H9 (cell line): ENCODE data around the gene FRAS1. TPM values are rescaled to one million over a fixed set of nuclear protein-coding genes. Genes with fewer than 3 reads are reported as not detected.

ENCODE experiments used
- DNase-seq: peaks from one replicate; pipeline ENCODE4 v3.0.0-alpha.2; 2017
- H2AFZ ChIP-seq: one replicate; pipeline ENCODE4 v1.6.1; 2013; ENCODE audit warnings: mild to moderate bottlenecking, low read length, control low read depth, moderate library complexity
- H2AK5ac ChIP-seq: 2 replicates; pipeline ENCODE4 v1.6.1; 2013; ENCODE audit warnings: low read length, control low read depth, mixed read lengths; ENCODE audit not compliant: insufficient read length
- H2BK120ac ChIP-seq: one replicate; pipeline ENCODE4 v1.6.1; 2013; ENCODE audit warnings: low read depth, mild to moderate bottlenecking, low read length, control low read depth, inconsistent platforms; ENCODE audit not compliant: poor library complexity, severe bottlenecking
- H2BK12ac ChIP-seq: 2 replicates; pipeline ENCODE4 v1.6.1; 2013; ENCODE audit warnings: low read length, control low read depth, mixed read lengths, low read depth; ENCODE audit not compliant: insufficient read length
- H2BK15ac ChIP-seq: 2 replicates; pipeline ENCODE4 v1.6.1; 2013; ENCODE audit warnings: low read depth, low read length, control low read depth
- H2BK20ac ChIP-seq: one replicate; pipeline ENCODE4 v1.6.1; 2013; ENCODE audit warnings: low read depth, mild to moderate bottlenecking, low read length, control low read depth, inconsistent platforms; ENCODE audit not compliant: poor library complexity, severe bottlenecking
- H2BK5ac ChIP-seq: 2 replicates; pipeline ENCODE4 v1.6.1; 2013; ENCODE audit warnings: low read length, control low read depth, mixed read lengths; ENCODE audit not compliant: insufficient read length
- H3K14ac ChIP-seq: 2 replicates; pipeline ENCODE4 v1.6.1; 2013; ENCODE audit warnings: low read length, control low read depth; ENCODE audit not compliant: insufficient read depth
- H3K18ac ChIP-seq: 2 replicates; pipeline ENCODE4 v1.6.1; 2013; ENCODE audit warnings: low read depth, mild to moderate bottlenecking, mixed read lengths, low read length, control low read depth; ENCODE audit not compliant: insufficient read length
- H3K23ac ChIP-seq: 2 replicates; pipeline ENCODE4 v1.6.1; 2013; ENCODE audit warnings: low read length, control low read depth, mixed read lengths, low read depth; ENCODE audit not compliant: insufficient read length
- H3K23me2 ChIP-seq: 2 replicates; pipeline ENCODE4 v1.6.1; 2013; ENCODE audit warnings: low read depth, mild to moderate bottlenecking, mixed read lengths, low read length, control low read depth; ENCODE audit not compliant: insufficient read length, poor library complexity, severe bottlenecking
- H3K27ac ChIP-seq: 2 replicates; pipeline ENCODE4 v1.5.1; 2013; ENCODE audit warnings: low read length, control low read depth, mixed read lengths, low read depth; ENCODE audit not compliant: insufficient read length
- H3K27me3 ChIP-seq: 2 replicates; pipeline ENCODE4 v1.6.1; 2013; ENCODE audit warnings: low read length, control low read depth, inconsistent platforms; ENCODE audit not compliant: insufficient read depth
- H3K4ac ChIP-seq: 2 replicates; pipeline ENCODE4 v1.6.1; 2013; ENCODE audit warnings: low read depth, mild to moderate bottlenecking, control low read depth, inconsistent platforms, low read length, moderate library complexity
- H3K4me1 ChIP-seq: 2 replicates; pipeline ENCODE4 v1.6.1; 2013; ENCODE audit warnings: low read length, control low read depth, inconsistent platforms; ENCODE audit not compliant: insufficient read depth
- H3K4me2 ChIP-seq: 2 replicates; pipeline ENCODE4 v1.6.1; 2013; ENCODE audit warnings: low read length, control low read depth, mixed read lengths; ENCODE audit not compliant: insufficient read length, insufficient read depth
- H3K56ac ChIP-seq: 2 replicates; pipeline ENCODE4 v1.6.1; 2013; ENCODE audit warnings: low read depth, mild to moderate bottlenecking, mixed read lengths, low read length, control low read depth; ENCODE audit not compliant: insufficient read length
- H3K79me1 ChIP-seq: 2 replicates; pipeline ENCODE4 v1.6.1; 2013; ENCODE audit warnings: low read depth, mild to moderate bottlenecking, moderate library complexity, low read length, control low read depth, inconsistent platforms; ENCODE audit not compliant: insufficient read depth, poor library complexity, severe bottlenecking
- H3K79me2 ChIP-seq: 2 replicates; pipeline ENCODE4 v1.6.1; 2013; ENCODE audit warnings: low read length, control low read depth, inconsistent platforms; ENCODE audit not compliant: insufficient read depth
- H3K9ac ChIP-seq: 2 replicates; pipeline ENCODE4 v1.6.1; 2013; ENCODE audit warnings: low read length, control low read depth, mixed read lengths; ENCODE audit not compliant: insufficient read length; ENCODE audit errors: extremely low read depth
- H3K9me3 ChIP-seq: one replicate; pipeline ENCODE4 v1.6.1; 2013; ENCODE audit warnings: low read depth, low read length, inconsistent platforms; ENCODE audit not compliant: control insufficient read depth
- H3T11ph ChIP-seq: one replicate; pipeline ENCODE4 v1.6.1; 2013; ENCODE audit warnings: mild to moderate bottlenecking, low read length, control low read depth, inconsistent platforms
- H4K20me1 ChIP-seq: one replicate; pipeline ENCODE4 v1.6.1; 2013; ENCODE audit not compliant: control insufficient read depth, insufficient read length, insufficient read depth
- H4K5ac ChIP-seq: 2 replicates; pipeline ENCODE4 v1.6.1; 2013; ENCODE audit warnings: low read depth, mild to moderate bottlenecking, mixed read lengths, low read length, control low read depth; ENCODE audit not compliant: insufficient read length
- H4K8ac ChIP-seq: replicated peaks from 2 replicates; pipeline ENCODE4 v1.6.1; 2013; ENCODE audit warnings: low read length, control low read depth, mixed read lengths, low read depth; ENCODE audit not compliant: insufficient read length
- H4K91ac ChIP-seq: 2 replicates; pipeline ENCODE4 v1.6.1; 2013; ENCODE audit warnings: low read depth, mild to moderate bottlenecking, moderate library complexity, mixed read lengths, low read length, control low read depth; ENCODE audit not compliant: insufficient read length
- H3K27ac Mint-ChIP-seq, 3 experiments: 2 replicates in 2 of 3; 3 replicates in 1 of 3; pipeline ENCODE4 v1.8.0; 2020 to 2021; ENCODE audit warnings: mixed read lengths in 3 of 3, mild to moderate bottlenecking in 1 of 3, moderate library complexity in 1 of 3
- H3K27me3 Mint-ChIP-seq: 2 replicates; pipeline ENCODE4 v1.8.0; 2021; ENCODE audit warnings: low read depth, mild to moderate bottlenecking, moderate library complexity, mixed read lengths
- H3K36me3 Mint-ChIP-seq, 3 experiments: 2 replicates in 2 of 3; 3 replicates in 1 of 3; pipeline ENCODE4 v1.8.0; 2020 to 2021; ENCODE audit warnings: low read depth in 3 of 3, mixed read lengths in 3 of 3; ENCODE audit not compliant: insufficient read depth in 1 of 3
- H3K4me1 Mint-ChIP-seq, 2 experiments: 2 replicates each; pipeline ENCODE4 v1.8.0; 2020; ENCODE audit warnings: mixed read lengths in 2 of 2
- H3K4me3 Mint-ChIP-seq, 2 experiments: 2 replicates in 1 of 2; 3 replicates in 1 of 2; pipeline ENCODE4 v1.8.0; 2020 to 2021; ENCODE audit warnings: mild to moderate bottlenecking in 2 of 2, mixed read lengths in 2 of 2, moderate library complexity in 1 of 2
- H3K9me3 Mint-ChIP-seq, 2 experiments: 2 replicates in 1 of 2; 3 replicates in 1 of 2; pipeline ENCODE4 v1.8.0; 2020; ENCODE audit warnings: mild to moderate bottlenecking in 2 of 2, mixed read lengths in 2 of 2, moderate library complexity in 1 of 2
- WGBS: extraction: QIAGEN DNeasy Blood & Tissue Kit; methylation state at CpG from one replicate; pipeline ENCODE4 v1.1.7; 2013; ENCODE audit warnings: missing lambda C conversion rate, low lambda C conversion rate, mixed read lengths; ENCODE audit not compliant: insufficient read length; ENCODE audit errors: extremely low coverage; 5-methylcytosine and 5-hydroxymethylcytosine counted together
- total RNA-seq: library from RNA; stranded (reverse); gene quantifications from 2 replicates; pipeline ENCODE4 v1.2.1, GENCODE V29; 2021
- TF ChIP-seq, protein P1 (sequence below): fragments of 200-600 bp; sonication (generic); conservative IDR thresholded peaks from 3 replicates; pipeline ENCODE4 v1.8.0; 2021; ENCODE audit warnings: antibody characterized with exemption, mild to moderate bottlenecking

FRAS1 gene
- total RNA-seq, 1 experiment from 2014 or later: 58.5 TPM

DNA sequence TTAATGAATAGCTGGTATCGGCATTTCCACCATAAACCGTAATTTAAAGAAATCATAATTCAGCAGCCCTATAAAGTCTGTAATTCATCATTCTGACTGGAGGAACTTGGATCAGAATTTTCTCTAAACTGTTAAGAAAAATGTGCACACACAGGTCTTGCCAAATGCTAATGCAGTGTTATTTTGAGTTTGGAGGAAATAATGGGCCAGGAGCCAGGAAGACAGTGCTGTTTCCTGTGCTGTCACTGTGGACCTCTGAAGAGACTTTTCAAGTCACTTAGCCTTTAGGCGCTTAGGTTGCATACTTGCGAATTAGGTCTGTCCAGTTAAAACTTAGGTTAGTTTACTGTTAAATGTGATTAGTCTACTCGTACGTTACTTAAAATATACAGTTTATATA is 357.0 kb downstream of the FRAS1 start:
- H3T11ph ChIP-seq: no peak overlapping the region
- no peak overlapping the region for H4K91ac ChIP-seq
- H4K8ac ChIP-seq: no peak overlapping the region
- no peak overlapping the region for H3K14ac ChIP-seq
- no peak overlapping the region for H3K27ac ChIP-seq
- no peaks in the 10 kb centered on the region for H4K20me1 ChIP-seq
- no peak overlapping the region for H2BK20ac ChIP-seq
- H3K4me1 ChIP-seq: no peaks in the 10 kb centered on the region
- no CpG with 5 or more reads among the region's 6 CpGs for WGBS
- H2AK5ac ChIP-seq: no peak overlapping the region
- peaks cover 23 to 29% of the 10 kb centered on the region in 2 experiments for H3K4me1 Mint-ChIP-seq
- H2BK12ac ChIP-seq: no peak overlapping the region
- no peak overlapping the region for H3K4ac ChIP-seq
- TF ChIP-seq, protein P1, sequence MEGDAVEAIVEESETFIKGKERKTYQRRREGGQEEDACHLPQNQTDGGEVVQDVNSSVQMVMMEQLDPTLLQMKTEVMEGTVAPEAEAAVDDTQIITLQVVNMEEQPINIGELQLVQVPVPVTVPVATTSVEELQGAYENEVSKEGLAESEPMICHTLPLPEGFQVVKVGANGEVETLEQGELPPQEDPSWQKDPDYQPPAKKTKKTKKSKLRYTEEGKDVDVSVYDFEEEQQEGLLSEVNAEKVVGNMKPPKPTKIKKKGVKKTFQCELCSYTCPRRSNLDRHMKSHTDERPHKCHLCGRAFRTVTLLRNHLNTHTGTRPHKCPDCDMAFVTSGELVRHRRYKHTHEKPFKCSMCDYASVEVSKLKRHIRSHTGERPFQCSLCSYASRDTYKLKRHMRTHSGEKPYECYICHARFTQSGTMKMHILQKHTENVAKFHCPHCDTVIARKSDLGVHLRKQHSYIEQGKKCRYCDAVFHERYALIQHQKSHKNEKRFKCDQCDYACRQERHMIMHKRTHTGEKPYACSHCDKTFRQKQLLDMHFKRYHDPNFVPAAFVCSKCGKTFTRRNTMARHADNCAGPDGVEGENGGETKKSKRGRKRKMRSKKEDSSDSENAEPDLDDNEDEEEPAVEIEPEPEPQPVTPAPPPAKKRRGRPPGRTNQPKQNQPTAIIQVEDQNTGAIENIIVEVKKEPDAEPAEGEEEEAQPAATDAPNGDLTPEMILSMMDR: no peak
- no peaks in the 10 kb centered on the region for H3K27me3 ChIP-seq
- no peaks in the 10 kb centered on the region for H3K9me3 Mint-ChIP-seq
- H3K9ac ChIP-seq: no peak overlapping the region
- DNase-seq: no peak
- no peaks in the 10 kb centered on the region for H3K79me2 ChIP-seq
- no peak overlapping the region for H3K56ac ChIP-seq
- H3K23me2 ChIP-seq: no peaks in the 10 kb centered on the region
- H3K79me1 ChIP-seq: no peaks in the 10 kb centered on the region
- no peak overlapping the region for H2BK15ac ChIP-seq
- no peak overlapping the region for H3K18ac ChIP-seq
- H2BK120ac ChIP-seq: no peak overlapping the region
- H2BK5ac ChIP-seq: no peak overlapping the region
- H3K27ac Mint-ChIP-seq: no peak overlapping the region
- H3K9me3 ChIP-seq: no peaks in the 10 kb centered on the region
- H4K5ac ChIP-seq: no peak overlapping the region
- H3K23ac ChIP-seq: no peak overlapping the region
- peaks cover 18 to 41% (median 28%) of the 10 kb centered on the region in 3 experiments; a peak in 6 of 7 replicates for H3K36me3 Mint-ChIP-seq
- no peak overlapping the region for H3K4me2 ChIP-seq
- H3K27me3 Mint-ChIP-seq: no peaks in the 10 kb centered on the region
- H3K4me3 Mint-ChIP-seq: no peak overlapping the region
- H2AFZ ChIP-seq: no peak overlapping the region
